Measurements from ENCODE around the gene LEP.

The LEP gene

DNA sequence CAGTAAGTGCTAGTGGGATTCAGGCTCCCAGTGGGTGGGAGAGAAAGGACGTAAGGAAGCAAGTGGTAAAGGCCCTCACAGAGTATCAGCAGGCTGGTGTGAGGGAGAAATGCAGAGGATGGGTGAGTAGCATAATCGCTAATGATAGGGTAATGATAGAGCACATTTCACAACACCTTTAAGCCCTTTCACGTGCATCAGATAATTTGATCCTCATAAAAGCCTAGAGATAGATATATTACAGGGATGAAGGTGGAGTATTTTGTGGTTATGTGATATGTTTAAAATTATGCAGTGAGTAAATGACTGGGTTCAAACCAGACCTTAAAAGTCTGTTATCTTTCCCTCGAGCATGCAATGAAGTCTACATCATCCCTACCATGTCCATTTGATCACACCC is 10.3 kb downstream of the LEP start:
- Mint-ChIP-seq H3K4me3 (no peak overlapping the region), H3K27ac (no peak overlapping the region), H3K27me3 (peaks cover 3% of the 10 kb centered on the region), H3K36me3 (peaks cover 2% of the 10 kb centered on the region), H3K4me1 (ENCODE audit: low read depth) (no peaks in the 10 kb centered on the region), H3K9me3 (ENCODE audit: low read depth) (no peaks in the 10 kb centered on the region)

GRCh38 chr7:128253701-128254100 is 12.6 kb downstream of the LEP start:
- Mint-ChIP-seq H3K27me3 (peaks cover 3% of the 10 kb centered on the region), H3K27ac (no peak overlapping the region), H3K36me3 (peaks cover 2% of the 10 kb centered on the region), H3K4me3 (no peak overlapping the region), H3K4me1 (ENCODE audit: low read depth) (no peaks in the 10 kb centered on the region), H3K9me3 (ENCODE audit: low read depth) (no peaks in the 10 kb centered on the region)

DNA sequence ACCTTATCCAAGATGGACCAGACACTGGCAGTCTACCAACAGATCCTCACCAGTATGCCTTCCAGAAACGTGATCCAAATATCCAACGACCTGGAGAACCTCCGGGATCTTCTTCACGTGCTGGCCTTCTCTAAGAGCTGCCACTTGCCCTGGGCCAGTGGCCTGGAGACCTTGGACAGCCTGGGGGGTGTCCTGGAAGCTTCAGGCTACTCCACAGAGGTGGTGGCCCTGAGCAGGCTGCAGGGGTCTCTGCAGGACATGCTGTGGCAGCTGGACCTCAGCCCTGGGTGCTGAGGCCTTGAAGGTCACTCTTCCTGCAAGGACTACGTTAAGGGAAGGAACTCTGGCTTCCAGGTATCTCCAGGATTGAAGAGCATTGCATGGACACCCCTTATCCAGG is 13.4 kb downstream of the LEP start:
- H3K27me3 Mint-ChIP-seq = peaks cover 3% of the 10 kb centered on the region
- H3K9me3 Mint-ChIP-seq (ENCODE audit: low read depth) = no peaks in the 10 kb centered on the region
- peaks cover 2% of the 10 kb centered on the region for H3K36me3 Mint-ChIP-seq
- no peak overlapping the region for H3K27ac Mint-ChIP-seq
- no peaks in the 10 kb centered on the region for H3K4me1 Mint-ChIP-seq (ENCODE audit: low read depth)
- H3K4me3 Mint-ChIP-seq = no peak overlapping the region

GRCh38 chr7:128255271-128255670 is 14.2 kb downstream of the LEP start:
- peaks cover 3% of the 10 kb centered on the region for H3K27me3 Mint-ChIP-seq
- no peak overlapping the region for H3K27ac Mint-ChIP-seq
- H3K4me3 Mint-ChIP-seq = no peak overlapping the region
- no peaks in the 10 kb centered on the region for H3K4me1 Mint-ChIP-seq (ENCODE audit: low read depth)
- H3K36me3 Mint-ChIP-seq = peaks cover 2% of the 10 kb centered on the region
- no peaks in the 10 kb centered on the region for H3K9me3 Mint-ChIP-seq (ENCODE audit: low read depth)

DNA sequence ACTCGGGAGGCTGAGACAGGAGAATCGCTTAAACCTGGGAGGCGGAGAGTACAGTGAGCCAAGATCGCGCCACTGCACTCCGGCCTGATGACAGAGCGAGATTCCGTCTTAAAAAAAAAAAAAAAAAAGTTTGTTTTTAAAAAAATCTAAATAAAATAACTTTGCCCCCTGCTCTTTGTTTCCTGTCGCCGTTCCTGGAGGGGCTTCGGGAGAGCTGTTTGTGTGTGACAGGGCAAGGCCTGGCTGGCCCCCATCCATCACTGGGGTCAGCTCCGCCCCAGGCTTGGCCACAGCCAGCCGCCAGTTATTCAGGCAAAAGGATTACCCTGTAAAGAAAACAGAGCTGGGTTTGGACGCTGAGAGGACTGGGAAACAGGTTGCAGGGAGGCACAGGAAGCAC is 16.4 kb downstream of the LEP start:
- no peak overlapping the region for H3K4me3 Mint-ChIP-seq
- H3K9me3 Mint-ChIP-seq (ENCODE audit: low read depth) = no peaks in the 10 kb centered on the region
- no peaks in the 10 kb centered on the region for H3K4me1 Mint-ChIP-seq (ENCODE audit: low read depth)
- H3K27me3 Mint-ChIP-seq = peaks cover 3% of the 10 kb centered on the region
- no peak overlapping the region for H3K27ac Mint-ChIP-seq
- peaks cover 2% of the 10 kb centered on the region for H3K36me3 Mint-ChIP-seq

DNA sequence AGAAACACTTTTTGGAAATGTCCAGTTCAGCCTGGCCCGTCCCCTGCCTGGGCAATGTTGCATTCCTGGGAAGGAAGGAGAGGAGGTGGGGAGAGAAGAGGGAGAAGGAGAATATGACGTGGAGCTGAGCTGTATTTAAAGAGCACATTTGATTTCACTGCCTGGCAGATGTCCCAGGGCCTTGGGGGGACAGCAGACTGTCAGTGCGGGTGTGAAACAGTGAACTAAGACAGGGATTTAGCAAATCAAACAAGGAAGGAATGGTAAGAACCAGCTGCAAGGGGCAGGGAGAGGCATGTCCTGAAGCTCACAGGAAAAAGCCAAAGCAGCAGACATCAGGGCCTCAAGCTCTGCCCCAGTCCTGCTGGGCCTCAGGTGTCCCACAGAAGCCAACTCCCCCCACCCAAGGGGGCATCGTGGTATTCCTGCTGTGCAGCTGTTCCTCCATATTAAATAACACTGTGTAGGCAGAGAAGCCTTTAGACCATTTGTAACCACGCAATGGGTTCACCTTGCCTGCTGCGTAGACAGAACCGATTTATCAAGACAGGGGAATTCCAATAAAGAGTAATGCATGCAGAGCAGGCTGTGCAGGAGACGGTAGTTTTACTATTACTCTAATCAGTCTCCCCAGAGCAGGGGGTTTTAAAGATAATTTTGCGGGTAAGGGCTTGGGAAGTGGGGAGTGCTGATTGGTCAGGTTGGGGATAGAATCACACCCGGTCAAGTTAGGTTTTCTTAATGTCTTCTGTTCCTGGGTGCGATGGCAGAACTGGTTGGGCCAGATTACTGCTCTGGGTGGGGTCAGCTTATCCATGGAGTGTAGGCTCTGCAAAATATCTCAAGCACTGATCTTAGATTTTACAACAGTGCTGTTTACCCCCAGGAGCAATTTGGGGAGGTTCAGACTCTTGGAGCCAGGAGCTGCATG is 18.3 kb downstream of the LEP start:
- Mint-ChIP-seq H3K4me1 (ENCODE audit: low read depth) (no peaks in the 10 kb centered on the region), H3K4me3 (no peak overlapping the region), H3K9me3 (ENCODE audit: low read depth) (no peaks in the 10 kb centered on the region), H3K36me3 (no peaks in the 10 kb centered on the region), H3K27me3 (peaks cover 6% of the 10 kb centered on the region), H3K27ac (no peak overlapping the region)

DNA sequence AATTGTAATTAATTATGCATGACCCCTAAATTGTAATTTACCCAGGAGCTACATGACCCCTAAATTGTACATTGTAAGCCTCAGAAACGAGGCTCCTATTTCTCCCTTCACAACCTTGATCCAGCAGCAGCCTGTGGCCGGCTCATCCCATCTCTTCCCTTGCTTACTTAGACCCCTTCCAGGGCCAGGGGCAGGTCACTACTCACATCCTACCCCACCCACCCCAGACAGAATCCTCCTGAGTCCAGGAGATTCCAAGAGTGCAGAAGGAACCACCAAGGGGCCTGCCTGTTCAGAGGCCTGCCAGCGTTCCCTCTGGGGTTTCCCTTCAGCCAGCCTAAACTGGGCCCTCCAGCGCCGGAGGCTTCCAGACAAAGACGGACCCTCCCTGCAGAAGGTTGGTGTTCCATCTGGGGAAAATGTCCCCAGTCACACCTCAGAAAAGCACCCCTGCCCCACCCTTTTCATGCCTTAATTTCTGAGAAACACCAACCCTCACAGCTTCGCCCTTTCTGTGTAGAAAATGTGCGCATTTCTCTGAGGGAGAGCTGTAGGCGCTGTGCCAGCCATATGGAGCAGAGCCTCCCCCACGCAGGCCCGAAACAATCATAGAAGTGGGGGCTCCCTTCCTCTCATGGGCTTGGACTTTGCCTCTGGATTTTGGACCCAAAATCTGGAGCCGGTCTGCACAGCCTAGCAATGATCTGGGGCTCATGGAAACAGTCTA is 19.2 kb downstream of the LEP start:
- no peak overlapping the region for H3K27ac Mint-ChIP-seq
- H3K4me1 Mint-ChIP-seq (ENCODE audit: low read depth) = no peaks in the 10 kb centered on the region
- no peak overlapping the region for H3K4me3 Mint-ChIP-seq
- no peaks in the 10 kb centered on the region for H3K9me3 Mint-ChIP-seq (ENCODE audit: low read depth)
- H3K27me3 Mint-ChIP-seq = peaks cover 6% of the 10 kb centered on the region
- H3K36me3 Mint-ChIP-seq = no peaks in the 10 kb centered on the region

DNA sequence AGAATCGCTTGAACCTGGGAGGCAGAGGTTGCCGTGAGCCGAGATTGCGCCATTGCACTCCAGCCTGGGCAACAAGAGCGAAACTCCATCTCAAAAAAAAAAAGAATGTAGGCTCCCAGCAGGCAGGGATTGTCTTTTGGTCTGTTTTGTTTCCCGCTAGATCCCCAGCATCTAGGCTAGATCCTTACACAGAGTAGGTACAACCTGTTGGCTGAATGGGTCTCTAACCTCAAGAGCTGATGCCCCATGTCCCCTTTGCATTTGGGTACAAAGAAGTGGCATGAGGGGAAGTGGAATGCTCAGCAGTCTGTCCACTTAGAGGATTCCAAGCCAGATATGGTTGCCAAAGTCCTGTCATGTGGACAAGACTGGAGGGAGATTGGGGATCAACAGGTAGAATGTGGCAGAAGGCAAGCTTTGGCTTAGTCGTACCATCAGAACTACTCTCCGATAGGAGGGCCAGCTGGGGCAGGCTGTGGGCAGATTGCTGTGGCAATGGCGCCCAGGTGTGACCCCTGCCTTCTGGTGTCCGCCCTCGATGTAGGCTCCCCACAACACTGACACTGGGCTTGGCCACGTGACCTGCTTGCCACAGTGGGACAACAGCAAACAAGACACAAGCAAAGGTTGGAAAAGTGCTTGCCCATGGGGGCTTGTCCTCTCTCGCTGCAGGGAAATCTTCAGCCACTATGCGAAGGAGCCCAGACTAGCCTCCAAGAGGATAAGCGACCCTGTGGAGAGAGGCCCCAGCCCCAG is 21.4 kb downstream of the LEP start:
- Mint-ChIP-seq H3K36me3 (no peaks in the 10 kb centered on the region), H3K27ac (no peak overlapping the region), H3K27me3 (peaks cover 9% of the 10 kb centered on the region), H3K9me3 (ENCODE audit: low read depth) (no peaks in the 10 kb centered on the region), H3K4me3 (no peak overlapping the region), H3K4me1 (ENCODE audit: low read depth) (no peaks in the 10 kb centered on the region)

DNA sequence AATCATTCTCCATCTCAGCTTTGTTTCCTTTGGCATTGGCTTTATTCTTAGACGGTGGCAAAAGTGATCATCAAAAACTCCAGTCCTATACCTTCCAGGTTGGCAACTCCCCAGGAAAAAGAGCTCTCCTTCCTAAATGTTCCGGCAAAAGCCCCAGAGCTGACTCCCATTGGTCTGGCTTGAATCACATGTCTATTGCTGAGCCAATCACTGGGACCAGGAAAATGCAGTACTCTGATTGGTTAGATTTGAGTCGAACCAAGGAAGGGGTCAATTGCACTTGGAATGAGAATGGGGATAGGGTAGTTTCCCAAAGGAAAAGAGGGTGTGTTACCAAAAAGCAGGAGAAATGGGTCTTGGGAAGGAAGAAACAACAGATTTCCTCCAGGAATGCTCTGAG is 22.3 kb downstream of the LEP start:
- peaks cover 12% of the 10 kb centered on the region for H3K27me3 Mint-ChIP-seq
- no peaks in the 10 kb centered on the region for H3K9me3 Mint-ChIP-seq (ENCODE audit: low read depth)
- H3K36me3 Mint-ChIP-seq = no peaks in the 10 kb centered on the region
- no peak overlapping the region for H3K4me3 Mint-ChIP-seq
- H3K4me1 Mint-ChIP-seq (ENCODE audit: low read depth) = no peaks in the 10 kb centered on the region
- H3K27ac Mint-ChIP-seq = no peak overlapping the region

GRCh38 chr7:128264477-128264876 is 23.4 kb downstream of the LEP start:
- H3K9me3 Mint-ChIP-seq (ENCODE audit: low read depth) = no peaks in the 10 kb centered on the region
- H3K36me3 Mint-ChIP-seq = no peaks in the 10 kb centered on the region
- no peak overlapping the region for H3K4me3 Mint-ChIP-seq
- H3K4me1 Mint-ChIP-seq (ENCODE audit: low read depth) = no peaks in the 10 kb centered on the region
- peaks cover 21% of the 10 kb centered on the region for H3K27me3 Mint-ChIP-seq
- no peak overlapping the region for H3K27ac Mint-ChIP-seq

- Mint-ChIP-seq H3K9me3 (ENCODE audit: low read depth) (no peaks in the 10 kb centered on the region), H3K4me1 (ENCODE audit: low read depth) (no peaks in the 10 kb centered on the region), H3K4me3 (no peak overlapping the region), H3K36me3 (no peaks in the 10 kb centered on the region), H3K27ac (no peak overlapping the region), H3K27me3 (peaks cover 24% of the 10 kb centered on the region)
Measured at GRCh38 chr7:128265156-128265905, 24.3 kb downstream of the LEP start.

DNA sequence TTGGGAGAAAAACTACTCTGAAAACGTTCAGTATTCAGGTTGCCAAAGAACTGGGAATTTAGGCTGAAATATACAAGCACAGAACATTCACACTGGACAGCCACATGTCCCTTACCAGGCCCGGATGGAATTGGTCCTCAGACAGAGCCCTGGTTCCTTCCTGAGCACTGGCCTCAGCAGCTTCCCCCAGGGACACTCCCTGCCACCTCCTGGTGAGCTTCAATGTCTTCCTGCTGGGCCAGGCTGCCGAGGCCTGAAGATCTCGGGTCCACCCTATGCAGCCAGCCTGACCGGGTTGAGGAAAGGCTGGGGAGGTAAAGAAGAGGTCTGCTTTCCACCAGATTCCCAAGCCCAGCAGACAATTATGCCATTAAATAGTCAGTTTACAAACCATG is 24.8 kb downstream of the LEP start:
- peaks cover 24% of the 10 kb centered on the region for H3K27me3 Mint-ChIP-seq
- no peak overlapping the region for H3K4me3 Mint-ChIP-seq
- no peaks in the 10 kb centered on the region for H3K9me3 Mint-ChIP-seq (ENCODE audit: low read depth)
- no peaks in the 10 kb centered on the region for H3K36me3 Mint-ChIP-seq
- H3K4me1 Mint-ChIP-seq (ENCODE audit: low read depth) = no peaks in the 10 kb centered on the region
- no peak overlapping the region for H3K27ac Mint-ChIP-seq

DNA sequence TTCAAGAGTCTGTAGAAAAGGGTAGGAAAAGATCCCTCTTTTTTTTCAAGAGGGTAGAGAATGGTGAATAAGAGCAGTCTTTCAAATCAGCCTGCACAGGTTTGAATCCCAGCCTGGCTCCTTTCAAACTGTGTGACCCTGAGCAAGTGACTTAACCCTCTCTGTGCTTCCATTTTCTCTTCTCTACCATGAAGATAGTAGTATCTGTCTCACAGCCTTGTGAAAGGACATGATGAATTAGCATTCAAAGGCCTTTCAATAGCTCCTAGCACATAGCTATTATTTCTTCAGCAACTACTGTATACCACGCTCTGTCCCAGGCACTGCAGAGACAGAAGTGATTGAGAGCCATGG is 25.4 kb downstream of the LEP start:
- Mint-ChIP-seq H3K27me3 (peaks cover 26% of the 10 kb centered on the region), H3K4me3 (no peak overlapping the region), H3K4me1 (ENCODE audit: low read depth) (peaks cover 2% of the 10 kb centered on the region), H3K36me3 (no peaks in the 10 kb centered on the region), H3K9me3 (ENCODE audit: low read depth) (no peaks in the 10 kb centered on the region), H3K27ac (no peak overlapping the region)

- no peak overlapping the region for H3K4me3 Mint-ChIP-seq
- H3K27me3 Mint-ChIP-seq = peaks cover 26% of the 10 kb centered on the region
- no peaks in the 10 kb centered on the region for H3K36me3 Mint-ChIP-seq
- H3K4me1 Mint-ChIP-seq (ENCODE audit: low read depth) = peaks cover 2% of the 10 kb centered on the region
- H3K27ac Mint-ChIP-seq = no peak overlapping the region
- no peaks in the 10 kb centered on the region for H3K9me3 Mint-ChIP-seq (ENCODE audit: low read depth)
Measured at GRCh38 chr7:128266883-128267594, 26.0 kb downstream of the LEP start.
